HG02571 (cell line): Measurements from ENCODE around the gene CALB2.

Source experiments
- ATAC-seq: cut with Tn5 transposase; IDR thresholded peaks from one replicate; pipeline ENCODE4 v1.9.1; 2021; ENCODE audit warnings: mild to moderate bottlenecking, moderate library complexity; ENCODE audit not compliant: unreplicated experiment

CALB2 gene

GRCh38 chr16:71424626-71425025 is 66.1 kb downstream of the CALB2 start:
- ATAC-seq = no peak

- ATAC-seq = no peak
These were observed 67.2 kb downstream of the CALB2 start for GRCh38 chr16:71425746-71426068.

DNA sequence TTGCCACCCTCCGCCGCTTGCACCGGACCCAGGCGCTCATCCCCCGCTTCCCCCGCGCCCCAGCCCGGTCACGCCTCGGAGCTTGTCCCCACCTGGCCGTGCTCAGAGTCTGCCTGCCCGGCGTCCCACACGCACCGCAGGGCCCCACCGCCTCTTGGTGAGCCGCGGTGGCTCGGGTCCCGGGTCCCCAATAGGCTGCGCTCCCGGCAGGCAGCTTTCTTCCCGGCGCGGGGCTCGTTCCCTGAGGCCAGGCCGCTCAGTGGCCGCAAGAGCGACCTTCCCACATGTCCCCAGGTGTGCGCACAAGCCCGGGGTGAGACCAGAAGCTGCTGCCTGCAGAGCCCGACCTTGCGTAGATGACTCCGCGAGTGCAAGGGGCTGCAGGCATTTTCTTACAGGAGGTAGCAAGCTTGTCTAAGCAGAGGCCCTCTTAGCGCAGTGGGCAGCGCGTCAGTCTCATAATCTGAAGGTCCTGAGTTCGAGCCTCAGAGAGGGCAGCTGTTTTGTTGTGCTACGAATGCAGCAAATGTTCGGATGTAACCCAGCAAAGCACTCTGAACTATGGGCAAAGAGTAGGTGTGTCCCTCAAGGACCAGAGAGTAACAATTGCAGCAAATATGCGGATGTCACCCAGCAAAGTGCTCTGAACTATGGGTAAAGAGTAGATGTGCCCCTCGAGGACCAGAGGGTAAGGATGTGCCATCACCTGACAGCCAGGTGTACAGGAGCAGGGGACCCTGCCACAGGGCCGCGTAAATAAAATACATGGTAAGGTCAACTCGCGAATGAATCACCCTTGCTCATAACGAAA is 67.8 kb downstream of the CALB2 start:
- no peak for ATAC-seq

DNA sequence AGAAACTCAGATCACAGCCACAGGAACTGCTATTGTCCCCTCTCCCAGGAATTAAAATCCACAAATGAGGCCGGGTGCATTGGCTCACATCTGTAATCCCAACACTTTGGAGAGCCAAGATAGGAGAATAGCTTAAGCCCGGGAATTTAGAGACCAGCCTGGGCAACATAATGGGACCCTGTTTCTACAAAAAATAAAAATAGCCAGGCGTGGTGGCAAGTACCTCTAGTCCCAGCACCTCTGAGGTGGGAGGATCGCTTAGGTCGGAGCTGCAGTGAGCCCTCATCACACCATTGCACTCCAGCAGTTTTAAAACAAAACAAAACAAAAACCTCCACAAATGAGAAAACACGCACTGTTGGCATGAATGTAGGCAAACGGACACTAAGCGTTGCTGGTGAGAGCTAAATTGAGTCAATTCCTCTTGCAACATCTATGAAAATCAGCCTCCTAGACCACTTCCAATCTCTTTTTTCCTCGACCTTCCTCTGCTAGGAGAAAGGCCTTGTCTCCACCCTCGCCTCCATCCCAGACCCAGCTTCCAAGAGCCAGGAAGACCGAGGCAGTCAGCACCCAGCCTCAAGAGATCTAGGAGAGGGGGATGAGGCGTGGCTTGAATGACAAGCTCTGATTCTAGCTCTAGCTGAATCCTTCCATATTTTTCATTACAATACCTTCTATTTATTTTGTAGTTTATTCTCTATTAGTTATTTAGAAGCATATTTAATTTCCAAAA is 68.5 kb downstream of the CALB2 start:
- no peak for ATAC-seq

DNA sequence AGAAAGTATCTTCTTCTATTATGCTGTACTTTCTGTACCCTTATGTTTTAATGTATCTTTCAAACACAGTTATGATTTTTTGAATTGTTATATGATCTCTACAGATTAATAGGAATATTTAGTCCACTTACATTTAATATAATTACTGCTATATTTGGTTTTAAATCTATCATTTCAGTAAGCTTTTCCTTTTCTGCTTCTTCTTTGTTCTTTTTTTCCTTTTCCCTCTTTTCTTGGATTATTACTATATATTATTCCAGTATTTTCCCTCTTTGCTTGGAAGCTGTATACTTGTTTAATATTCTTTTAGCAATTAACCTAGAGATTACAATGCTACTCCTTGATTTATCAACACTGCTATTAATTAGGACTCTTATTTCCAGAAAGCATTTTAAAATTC is 69.9 kb downstream of the CALB2 start:
- no peak for ATAC-seq

GRCh38 chr16:71428883-71429282 is 70.4 kb downstream of the CALB2 start:
- ATAC-seq = no peak

DNA sequence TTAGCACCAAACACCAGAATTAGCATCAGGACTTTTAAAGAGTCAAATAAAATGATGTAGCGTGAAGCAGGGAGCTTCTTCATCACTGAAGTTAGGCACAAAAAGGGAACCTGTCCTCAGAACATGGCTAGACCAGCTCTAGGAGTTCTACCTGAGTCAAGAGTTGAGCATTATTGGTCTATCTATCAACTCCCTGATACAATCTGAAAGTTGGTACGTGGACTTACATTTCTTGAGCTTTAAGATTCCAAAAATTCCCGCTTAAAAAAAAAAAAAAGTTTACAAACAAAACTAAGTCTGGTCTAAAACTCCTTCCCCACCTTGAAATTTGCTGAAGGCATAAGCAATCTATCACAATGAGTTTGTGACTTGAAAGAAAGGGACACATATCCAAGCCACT is 71.1 kb downstream of the CALB2 start:
- no peak for ATAC-seq

DNA sequence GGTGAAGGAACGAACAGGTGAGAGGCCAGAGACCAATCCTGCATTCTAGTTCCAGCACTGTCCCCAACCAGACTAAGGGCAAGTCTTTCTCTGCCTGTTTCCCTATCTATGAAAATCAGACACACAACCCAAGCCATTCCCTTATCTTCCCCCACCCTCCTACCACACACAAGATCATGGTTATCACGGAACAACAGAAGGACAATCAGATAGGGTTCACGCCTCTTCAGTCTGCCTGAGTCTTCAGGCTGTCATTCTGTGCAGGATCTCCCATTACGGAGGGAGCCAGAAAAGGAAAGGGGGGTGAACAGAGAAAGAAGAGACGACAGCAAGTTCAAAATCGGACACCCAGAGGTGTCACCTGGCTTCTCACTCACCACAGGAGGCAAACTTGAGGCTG is 72.2 kb downstream of the CALB2 start:
- ATAC-seq = no peak

DNA sequence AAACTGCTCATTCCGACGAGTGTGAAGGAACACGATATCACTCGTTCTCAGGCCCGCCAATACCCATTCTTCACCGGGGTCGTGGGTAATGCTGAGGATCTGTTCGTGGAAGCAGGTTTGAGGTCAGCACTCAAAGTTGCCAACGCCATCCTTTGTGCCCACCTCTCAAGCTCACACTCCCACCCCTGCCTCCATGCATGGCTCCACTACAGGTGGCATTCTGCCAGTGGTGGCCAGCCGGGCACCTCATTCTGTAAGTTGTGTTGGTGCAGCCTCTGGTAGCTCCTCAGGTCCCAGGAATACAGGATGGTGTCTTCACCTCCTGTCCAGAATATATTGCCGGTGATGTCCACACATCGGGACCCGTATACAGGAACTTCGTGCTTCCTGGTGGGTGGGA is 72.7 kb downstream of the CALB2 start:
- ATAC-seq = no peak

GRCh38 chr16:71431991-71432390 is 73.5 kb downstream of the CALB2 start:
- ATAC-seq = no peak

GRCh38 chr16:71432906-71433305 is 74.4 kb downstream of the CALB2 start:
- no peak for ATAC-seq

DNA sequence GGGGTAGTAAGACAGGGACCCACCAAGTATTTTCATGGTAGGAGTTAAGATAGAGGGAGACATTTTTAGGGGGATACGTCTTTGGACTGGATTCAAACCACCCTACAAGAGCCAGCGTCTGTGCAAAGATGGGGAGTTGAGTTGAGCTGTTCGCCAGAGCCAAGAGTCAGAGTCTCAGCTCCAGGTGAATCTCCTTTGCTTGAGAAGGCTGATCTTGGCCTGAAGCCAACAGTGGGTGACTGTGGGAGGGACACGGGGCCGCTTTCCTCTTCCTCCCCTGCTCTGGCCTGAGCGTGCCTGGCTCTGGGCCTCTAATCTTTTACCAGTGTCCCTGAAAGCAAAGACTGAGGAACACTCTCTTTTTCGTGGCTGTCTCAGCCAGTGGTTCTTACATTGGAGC is 78.0 kb downstream of the CALB2 start:
- ATAC-seq = no peak

- no peak for ATAC-seq
These were observed 81.0 kb downstream of the CALB2 start for GRCh38 chr16:71439523-71439922.
